ENCODE results near the gene SYT2.
A peak's percentile ranks its signal among the peaks of the same experiment; 100 is the strongest.

SYT2 gene

GRCh38 chr1:202599669-202600431 is 110.4 kb downstream of the SYT2 start:
- DNase-seq (ENCODE audit: extremely low read depth, low read depth): no peak
- peak; percentile 86 for TF ChIP-seq CTCF (IDR thresholded peaks at IDR 0.05; ENCODE audit: low read depth, low read length, missing control alignments)
- H3K4me3 ChIP-seq (replicated peaks; ENCODE audit: low read depth, low read length): no peak overlapping the region

- TF ChIP-seq CTCF (IDR thresholded peaks at IDR 0.05; ENCODE audit: low read depth, low read length, missing control alignments): no peak
- no peak overlapping the region for H3K4me3 ChIP-seq (replicated peaks; ENCODE audit: low read depth, low read length)
- no peak for DNase-seq (ENCODE audit: extremely low read depth, low read depth)
Observed at GRCh38 chr1:202597090-202597761, 113.0 kb downstream of the SYT2 start.

GRCh38 chr1:202596638-202597037 is 113.6 kb downstream of the SYT2 start:
- TF ChIP-seq CTCF (IDR thresholded peaks at IDR 0.05; ENCODE audit: low read depth, low read length, missing control alignments): no peak
- no peak overlapping the region for H3K4me3 ChIP-seq (replicated peaks; ENCODE audit: low read depth, low read length)
- DNase-seq (ENCODE audit: extremely low read depth, low read depth): no peak

GRCh38 chr1:202593845-202594244 is 116.4 kb downstream of the SYT2 start:
- no peak for DNase-seq (ENCODE audit: extremely low read depth, low read depth)
- H3K4me3 ChIP-seq (replicated peaks; ENCODE audit: low read depth, low read length): no peak overlapping the region
- no peak for TF ChIP-seq CTCF (IDR thresholded peaks at IDR 0.05; ENCODE audit: low read depth, low read length, missing control alignments)

GRCh38 chr1:202592146-202592545 is 118.1 kb downstream of the SYT2 start:
- TF ChIP-seq CTCF (IDR thresholded peaks at IDR 0.05; ENCODE audit: low read depth, low read length, missing control alignments): no peak
- no peak for DNase-seq (ENCODE audit: extremely low read depth, low read depth)
- H3K4me3 ChIP-seq (replicated peaks; ENCODE audit: low read depth, low read length): no peak overlapping the region

GRCh38 chr1:202591515-202591914 is 118.7 kb downstream of the SYT2 start:
- no peak for DNase-seq (ENCODE audit: extremely low read depth, low read depth)
- TF ChIP-seq CTCF (IDR thresholded peaks at IDR 0.05; ENCODE audit: low read depth, low read length, missing control alignments): no peak
- no peak overlapping the region for H3K4me3 ChIP-seq (replicated peaks; ENCODE audit: low read depth, low read length)

All from HFF-Myc (cell line).